Measurements from ENCODE around the gene ZNF207.

DNA sequence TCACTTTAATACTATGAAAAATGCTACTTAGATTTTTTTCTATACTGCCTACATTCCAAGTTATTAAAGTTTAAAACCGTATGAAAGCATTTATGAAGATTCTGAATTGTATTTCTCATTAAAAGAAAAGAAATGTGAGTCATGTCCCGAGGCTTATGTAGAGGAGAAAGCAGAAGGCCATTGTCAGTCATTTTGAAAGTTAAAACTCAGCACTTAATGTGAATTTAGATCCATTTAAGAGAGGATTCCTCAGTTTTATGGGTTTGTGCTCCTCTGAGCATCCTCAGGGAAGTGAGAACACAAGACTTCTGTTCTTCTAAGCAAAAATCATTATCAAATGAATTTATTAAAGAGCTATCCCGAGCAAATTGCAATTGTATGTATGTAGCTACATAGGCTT lies 19.8 kb upstream of the ZNF207 start:
- no peak for TF ChIP-seq SIN3A (conservative IDR thresholded peaks at IDR 0.05 in 1 of 2, IDR thresholded peaks at IDR 0.05 in 1 of 2; ENCODE audit: low read depth in 1 of 2, low read length in 2 of 2)
- no peak for TF ChIP-seq SP2 (IDR thresholded peaks at IDR 0.05; ENCODE audit: low read length)
- TF ChIP-seq POLR2A (IDR thresholded peaks at IDR 0.05; ENCODE audit: control extremely low read depth in 1 of 2, low read depth in 2 of 2, low read length in 2 of 2): no peak
- TF ChIP-seq, protein P1, sequence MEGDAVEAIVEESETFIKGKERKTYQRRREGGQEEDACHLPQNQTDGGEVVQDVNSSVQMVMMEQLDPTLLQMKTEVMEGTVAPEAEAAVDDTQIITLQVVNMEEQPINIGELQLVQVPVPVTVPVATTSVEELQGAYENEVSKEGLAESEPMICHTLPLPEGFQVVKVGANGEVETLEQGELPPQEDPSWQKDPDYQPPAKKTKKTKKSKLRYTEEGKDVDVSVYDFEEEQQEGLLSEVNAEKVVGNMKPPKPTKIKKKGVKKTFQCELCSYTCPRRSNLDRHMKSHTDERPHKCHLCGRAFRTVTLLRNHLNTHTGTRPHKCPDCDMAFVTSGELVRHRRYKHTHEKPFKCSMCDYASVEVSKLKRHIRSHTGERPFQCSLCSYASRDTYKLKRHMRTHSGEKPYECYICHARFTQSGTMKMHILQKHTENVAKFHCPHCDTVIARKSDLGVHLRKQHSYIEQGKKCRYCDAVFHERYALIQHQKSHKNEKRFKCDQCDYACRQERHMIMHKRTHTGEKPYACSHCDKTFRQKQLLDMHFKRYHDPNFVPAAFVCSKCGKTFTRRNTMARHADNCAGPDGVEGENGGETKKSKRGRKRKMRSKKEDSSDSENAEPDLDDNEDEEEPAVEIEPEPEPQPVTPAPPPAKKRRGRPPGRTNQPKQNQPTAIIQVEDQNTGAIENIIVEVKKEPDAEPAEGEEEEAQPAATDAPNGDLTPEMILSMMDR (IDR thresholded peaks at IDR 0.05; ENCODE audit: control extremely low read depth in 1 of 3, insufficient read depth in 1 of 3, low read depth in 1 of 3, low read length in 3 of 3): no peak
- TF ChIP-seq YY1 (IDR thresholded peaks at IDR 0.05; ENCODE audit: low read depth, low read length): no peak
- TF ChIP-seq CEBPB (IDR thresholded peaks at IDR 0.05; ENCODE audit: low read depth, low read length): no peak
- TF ChIP-seq POLR2AphosphoS5 (IDR thresholded peaks at IDR 0.05; ENCODE audit: low read depth, low read length): no peak
